Gastroesophageal sphincter (tissue), 3 donors: ENCODE results near the gene TESK2.
A peak's percentile ranks its signal among the peaks of the same experiment; 100 is the strongest.

Experiments
- EP300 ChIP-seq: sonication (generic); formaldehyde crosslinking; IDR thresholded peaks from one replicate; pipeline ENCODE4 v1.6.1; 2017; ENCODE audit warnings: antibody characterized with exemption, mild to moderate bottlenecking
- POLR2A ChIP-seq, 2 donors: fragments of 450-650 bp; IDR thresholded peaks; one replicate each; pipeline ENCODE4 v1.6.1; 2017; ENCODE audit warnings: antibody characterized with exemption in 2 of 2, mild to moderate bottlenecking in 2 of 2, moderate library complexity in 1 of 2
- POLR2AphosphoS5 ChIP-seq: sonication (generic); formaldehyde crosslinking; IDR thresholded peaks from one replicate; pipeline ENCODE4 v1.6.1; 2017; ENCODE audit warnings: antibody characterized with exemption
- TF ChIP-seq, protein P1 (sequence below), 4 experiments: fragments of 200-600 bp in 2 of 4; fragments of 450-650 bp in 2 of 4; sonication (generic) in 1 of 4; IDR thresholded peaks; one replicate each; pipeline ENCODE4 v1.5.1; 2017 to 2019; ENCODE audit warnings: antibody characterized with exemption in 4 of 4, mild to moderate bottlenecking in 2 of 4, moderate library complexity in 2 of 4

DNA sequence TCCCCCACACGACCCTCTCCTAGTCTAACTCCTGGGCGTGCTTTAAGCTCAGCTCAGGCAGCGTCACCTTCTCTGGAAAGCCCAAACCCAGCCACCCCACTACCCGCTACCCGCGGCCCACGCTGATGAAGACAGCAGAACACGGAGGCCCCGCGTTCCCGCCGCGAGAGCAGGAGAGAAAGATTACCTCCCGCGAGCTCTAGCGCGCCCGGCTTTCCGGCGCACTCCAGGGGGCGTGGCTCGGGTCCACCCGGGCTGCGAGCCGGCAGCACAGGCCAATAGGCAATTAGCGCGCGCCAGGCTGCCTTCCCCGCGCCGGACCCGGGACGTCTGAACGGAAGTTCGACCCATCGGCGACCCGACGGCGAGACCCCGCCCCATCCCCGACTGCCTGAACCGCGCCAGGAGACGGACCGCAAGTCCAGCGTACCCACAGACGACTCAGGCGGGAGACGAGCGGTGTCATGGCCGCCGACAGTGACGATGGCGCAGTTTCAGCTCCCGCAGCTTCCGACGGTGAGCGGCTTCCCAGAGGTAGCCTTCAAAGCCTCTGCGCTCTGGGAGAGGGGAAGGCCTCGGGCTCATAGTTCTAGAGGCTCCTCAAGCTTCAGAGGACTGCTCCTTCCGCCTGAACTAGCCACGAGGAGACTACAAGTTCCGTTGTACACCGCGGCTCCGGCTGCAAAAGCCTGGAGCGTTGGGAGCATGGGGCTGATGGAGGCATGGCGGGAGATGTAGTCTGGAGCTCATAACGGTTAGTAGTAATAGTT, 151.0 kb downstream of the TESK2 start, which contains the start of the genes MUTYH and TOE1:
- TF ChIP-seq EP300: no peak
- TF ChIP-seq, protein P1, sequence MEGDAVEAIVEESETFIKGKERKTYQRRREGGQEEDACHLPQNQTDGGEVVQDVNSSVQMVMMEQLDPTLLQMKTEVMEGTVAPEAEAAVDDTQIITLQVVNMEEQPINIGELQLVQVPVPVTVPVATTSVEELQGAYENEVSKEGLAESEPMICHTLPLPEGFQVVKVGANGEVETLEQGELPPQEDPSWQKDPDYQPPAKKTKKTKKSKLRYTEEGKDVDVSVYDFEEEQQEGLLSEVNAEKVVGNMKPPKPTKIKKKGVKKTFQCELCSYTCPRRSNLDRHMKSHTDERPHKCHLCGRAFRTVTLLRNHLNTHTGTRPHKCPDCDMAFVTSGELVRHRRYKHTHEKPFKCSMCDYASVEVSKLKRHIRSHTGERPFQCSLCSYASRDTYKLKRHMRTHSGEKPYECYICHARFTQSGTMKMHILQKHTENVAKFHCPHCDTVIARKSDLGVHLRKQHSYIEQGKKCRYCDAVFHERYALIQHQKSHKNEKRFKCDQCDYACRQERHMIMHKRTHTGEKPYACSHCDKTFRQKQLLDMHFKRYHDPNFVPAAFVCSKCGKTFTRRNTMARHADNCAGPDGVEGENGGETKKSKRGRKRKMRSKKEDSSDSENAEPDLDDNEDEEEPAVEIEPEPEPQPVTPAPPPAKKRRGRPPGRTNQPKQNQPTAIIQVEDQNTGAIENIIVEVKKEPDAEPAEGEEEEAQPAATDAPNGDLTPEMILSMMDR (IDR thresholded peaks at IDR 0.05): peak in 3 of 4 experiments; percentile 2 to 34 (median 3)
- TF ChIP-seq POLR2A (IDR thresholded peaks at IDR 0.05): peak; percentile 56 to 61
- peak; percentile 70 for TF ChIP-seq POLR2AphosphoS5
